Osteoblast (primary cell): ENCODE results near the gene ZSCAN30. TPM values are rescaled to one million over a fixed set of nuclear protein-coding genes. Genes with fewer than 3 reads are reported as not detected.

ENCODE experiments used
- DNase-seq: peaks from one replicate; pipeline ENCODE4 v3.0.0; 2011; ENCODE audit warnings: low spot score, mixed read lengths; ENCODE audit not compliant: insufficient read length; ENCODE audit errors: missing footprints
- H2AFZ ChIP-seq: 2 replicates; pipeline ENCODE4 v1.6.0; 2011; ENCODE audit warnings: mild to moderate bottlenecking, low read length
- H3K27ac ChIP-seq: 2 replicates; pipeline ENCODE4 v1.5.1; 2011; ENCODE audit warnings: mild to moderate bottlenecking, low read depth, low read length, moderate library complexity
- H3K27me3 ChIP-seq: 2 replicates; pipeline ENCODE4 v1.6.0; 2012; ENCODE audit warnings: mild to moderate bottlenecking, control low read depth, inconsistent platforms, low read length, moderate library complexity; ENCODE audit not compliant: insufficient read depth
- H3K36me3 ChIP-seq: 2 replicates; pipeline ENCODE4 v1.5.1; 2011; ENCODE audit warnings: mild to moderate bottlenecking, low read length, control low read depth, moderate library complexity; ENCODE audit not compliant: insufficient read depth
- H3K4me1 ChIP-seq: 2 replicates; pipeline ENCODE4 v1.5.1; 2011; ENCODE audit warnings: mild to moderate bottlenecking, low read length, control low read depth, moderate library complexity; ENCODE audit not compliant: insufficient read depth
- H3K4me2 ChIP-seq: 2 replicates; pipeline ENCODE4 v1.6.0; 2011; ENCODE audit warnings: mild to moderate bottlenecking, low read length; ENCODE audit not compliant: insufficient read depth
- H3K4me3 ChIP-seq: fragments of 200-600 bp; sonication (generic); 3 replicates; pipeline ENCODE4 v1.5.1; 2012; ENCODE audit warnings: mild to moderate bottlenecking, low read length, inconsistent platforms; ENCODE audit not compliant: insufficient read depth
- H3K79me2 ChIP-seq: 2 replicates; pipeline ENCODE4 v1.6.0; 2012; ENCODE audit warnings: mild to moderate bottlenecking, low read length, control low read depth, inconsistent platforms; ENCODE audit not compliant: insufficient read depth
- H3K9me3 ChIP-seq: 2 replicates; pipeline ENCODE4 v1.5.1; 2011; ENCODE audit warnings: low read depth, low read length, control low read depth
- H4K20me1 ChIP-seq: 2 replicates; pipeline ENCODE4 v1.6.0; 2012; ENCODE audit warnings: mild to moderate bottlenecking, low read length, control low read depth; ENCODE audit not compliant: insufficient read depth
- CTCF ChIP-seq: IDR thresholded peaks from 2 replicates; pipeline ENCODE4 v1.5.1; 2011; ENCODE audit warnings: mild to moderate bottlenecking, low read depth, low read length, moderate library complexity; ENCODE audit errors: extremely low read depth
- total RNA-seq: library from RNA; depleted of rRNA; stranded (reverse); fragments of >200 nt; gene quantifications from 2 replicates; pipeline ENCODE4 v1.2.3, GENCODE V29; 2012

The ZSCAN30 gene
- total RNA-seq, 1 donor: 16.6 TPM

GRCh38 chr18:35245719-35246317 lies 44.2 kb downstream of the ZSCAN30 start:
- Histone ChIP-seq H3K79me2 (peaks cover 10% of the 10 kb centered on the region), H4K20me1 (no peaks in the 10 kb centered on the region), H3K4me2 (no peak overlapping the region), H3K9me3 (peaks cover 35% of the 10 kb centered on the region), H2AFZ (no peak overlapping the region), H3K36me3 (peaks cover 67% of the 10 kb centered on the region), H3K27ac (no peak overlapping the region), H3K4me3 (no peak overlapping the region), H3K27me3 (no peaks in the 10 kb centered on the region), H3K4me1 (peaks cover 3% of the 10 kb centered on the region)
- TF ChIP-seq CTCF: no peak
- no peak for DNase-seq

GRCh38 chr18:35244671-35245070 lies 45.4 kb downstream of the ZSCAN30 start:
- DNase-seq: no peak
- H2AFZ ChIP-seq: no peak overlapping the region
- H3K4me3 ChIP-seq: no peak overlapping the region
- no peaks in the 10 kb centered on the region for H3K27me3 ChIP-seq
- H3K9me3 ChIP-seq: peaks cover 35% of the 10 kb centered on the region
- H3K27ac ChIP-seq: no peak overlapping the region
- H4K20me1 ChIP-seq: no peaks in the 10 kb centered on the region
- H3K4me2 ChIP-seq: no peak overlapping the region
- no peak for TF ChIP-seq CTCF
- peaks cover 67% of the 10 kb centered on the region for H3K36me3 ChIP-seq
- H3K4me1 ChIP-seq: peaks cover 6% of the 10 kb centered on the region
- H3K79me2 ChIP-seq: peaks cover 10% of the 10 kb centered on the region

- no peak overlapping the region for H3K27ac ChIP-seq
- peak overlapping the region; percentile 84 for H3K4me2 ChIP-seq
- peaks cover 52% of the 10 kb centered on the region for H3K36me3 ChIP-seq
- H3K27me3 ChIP-seq: no peaks in the 10 kb centered on the region
- H2AFZ ChIP-seq: no peak overlapping the region
- no peak overlapping the region for H3K4me3 ChIP-seq
- peaks cover 6% of the 10 kb centered on the region for H3K4me1 ChIP-seq
- peaks cover 10% of the 10 kb centered on the region for H3K79me2 ChIP-seq
- H4K20me1 ChIP-seq: no peaks in the 10 kb centered on the region
- peaks cover 31% of the 10 kb centered on the region for H3K9me3 ChIP-seq
- no peak for DNase-seq
- no peak for TF ChIP-seq CTCF
Observed at GRCh38 chr18:35242426-35242825, 47.6 kb downstream of the ZSCAN30 start.

GRCh38 chr18:35241448-35241804 lies 48.6 kb downstream of the ZSCAN30 start:
- no peak for DNase-seq
- Histone ChIP-seq H3K27me3 (no peaks in the 10 kb centered on the region), H4K20me1 (no peaks in the 10 kb centered on the region), H3K27ac (peak overlapping the region; percentile 91), H2AFZ (peak overlapping the region; percentile 64), H3K4me2 (peak overlapping the region; percentile 84), H3K4me3 (peak overlapping the region; percentile 80), H3K79me2 (peaks cover 10% of the 10 kb centered on the region), H3K4me1 (peaks cover 10% of the 10 kb centered on the region), H3K9me3 (peaks cover 24% of the 10 kb centered on the region), H3K36me3 (peaks cover 42% of the 10 kb centered on the region)
- TF ChIP-seq CTCF: no peak
